ENCODE measurements around the gene ATRIP.

ATRIP gene

GRCh38 chr3:48501196-48501595 lies 54.7 kb downstream of the ATRIP start:
- no peak for DNase-seq (ENCODE audit: low read depth in 2 of 3, low spot score in 1 of 3)

- no peak for DNase-seq (ENCODE audit: low read depth in 2 of 3, low spot score in 1 of 3)
These were observed 55.6 kb downstream of the ATRIP start for GRCh38 chr3:48502121-48502520.

DNA sequence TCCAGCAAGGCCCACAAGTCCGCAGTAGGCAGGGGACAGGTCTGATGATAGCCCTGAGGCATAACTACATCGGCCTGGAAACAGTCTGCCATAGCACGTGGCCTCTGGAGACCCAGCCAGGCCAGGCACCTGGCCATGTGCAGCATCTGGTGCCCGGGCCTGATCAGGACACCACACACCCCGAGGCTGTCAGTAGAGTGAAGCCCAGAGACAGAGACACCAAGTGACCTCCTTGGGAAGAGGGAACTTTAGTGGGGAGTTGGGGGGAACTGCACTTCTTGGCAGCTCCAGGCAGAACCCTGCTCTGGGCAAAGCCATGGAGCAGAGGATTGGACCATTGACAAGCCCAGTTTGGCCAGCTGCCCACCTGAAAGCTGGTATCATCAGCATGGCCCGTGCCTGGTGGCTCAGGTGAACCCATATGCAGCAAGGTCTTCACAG lies 56.2 kb downstream of the ATRIP start:
- no peak for DNase-seq (ENCODE audit: low read depth in 2 of 3, low spot score in 1 of 3)

DNA sequence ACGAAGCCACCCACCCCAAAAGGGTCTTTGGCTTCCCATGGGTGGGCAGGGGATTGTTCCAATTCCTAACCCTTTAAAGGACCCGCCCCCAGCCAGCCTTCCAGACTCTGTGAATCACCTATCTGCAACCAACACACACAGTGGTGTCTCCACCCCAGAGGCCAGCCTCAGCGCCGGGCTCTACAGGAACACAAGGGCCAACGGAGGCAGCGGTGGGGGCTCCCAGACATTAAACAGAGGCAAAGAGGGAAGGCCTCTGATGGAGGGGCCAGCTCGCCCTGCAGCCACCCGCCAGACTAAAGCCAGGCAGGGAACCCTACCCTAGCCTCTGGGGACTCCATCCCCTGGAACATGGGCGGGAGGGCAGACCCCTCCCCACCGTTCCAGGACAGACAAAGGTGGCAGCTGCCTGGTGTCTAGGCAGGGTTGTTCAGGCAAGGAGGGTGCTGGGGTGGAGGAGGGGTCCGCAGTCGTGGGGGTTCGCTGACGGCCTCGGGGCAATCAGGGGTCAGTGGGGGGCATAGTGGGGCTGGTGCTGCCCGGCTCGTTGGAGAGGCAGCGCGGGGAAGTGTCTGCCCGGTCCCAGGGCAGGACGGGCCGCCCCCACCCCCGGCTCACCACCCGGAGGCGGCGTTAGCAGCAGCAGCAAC lies 57.0 kb downstream of the ATRIP start:
- no peak for DNase-seq (ENCODE audit: low read depth in 2 of 3, low spot score in 1 of 3)

- DNase-seq (ENCODE audit: low read depth in 2 of 3, low spot score in 1 of 3) = peak in 2 of 3 donors; percentile 27 to 62
These were observed 57.8 kb downstream of the ATRIP start, which contains the start of gene SHISA5 for GRCh38 chr3:48504051-48504946. SHISA5 (minus strand) TSS chr3:48504174; CDS start chr3:48504094, 80 bp downstream.

DNA sequence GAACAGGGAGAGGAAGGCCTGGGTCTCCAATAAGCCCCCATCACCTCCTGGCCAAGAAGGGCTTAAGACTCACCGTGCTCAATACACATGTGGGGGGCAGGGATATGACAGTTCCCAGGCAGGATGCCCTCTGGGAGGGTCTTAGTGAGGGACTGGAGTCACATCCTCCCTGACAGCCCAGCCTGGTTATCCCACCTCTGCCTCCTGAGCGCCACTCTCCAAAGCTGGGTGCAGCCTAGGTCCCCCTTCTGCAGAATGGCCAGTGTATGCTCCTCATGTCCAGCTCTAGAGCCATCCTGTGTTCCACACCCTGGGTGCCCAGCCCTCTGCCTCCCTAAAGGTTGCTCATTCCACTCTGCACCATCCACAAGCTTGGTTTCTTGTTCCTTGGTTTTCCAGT lies 58.6 kb downstream of the ATRIP start:
- no peak for DNase-seq (ENCODE audit: low read depth in 2 of 3, low spot score in 1 of 3)

- DNase-seq (ENCODE audit: low read depth in 2 of 3, low spot score in 1 of 3) = no peak
These were observed 59.5 kb downstream of the ATRIP start for GRCh38 chr3:48505968-48506504.

- peak; percentile 50 to 57 (median 55) for DNase-seq (ENCODE audit: low read depth in 2 of 3, low spot score in 1 of 3)
These were observed 60.9 kb downstream of the ATRIP start for GRCh38 chr3:48507256-48508061.

DNA sequence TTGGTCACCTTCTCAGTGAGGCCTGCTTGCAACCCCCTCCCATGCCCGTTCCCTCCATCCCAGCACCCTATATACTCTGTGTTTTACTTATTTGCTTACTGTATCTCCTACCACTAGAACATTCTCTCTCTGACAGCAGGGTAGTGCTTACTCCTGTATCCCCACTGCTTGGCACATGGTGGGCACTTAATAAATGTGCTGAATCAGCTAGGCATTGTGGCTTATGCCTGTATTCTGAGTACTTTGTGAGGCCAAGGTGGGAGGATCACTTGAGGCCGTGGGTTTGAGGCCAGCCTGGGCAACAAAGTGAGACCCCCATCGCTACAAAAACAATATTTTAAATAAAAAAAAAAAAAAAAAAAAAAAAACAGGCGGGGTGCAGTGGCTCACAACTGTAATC lies 65.0 kb downstream of the ATRIP start:
- no peak for DNase-seq (ENCODE audit: low read depth in 2 of 3, low spot score in 1 of 3)

DNA sequence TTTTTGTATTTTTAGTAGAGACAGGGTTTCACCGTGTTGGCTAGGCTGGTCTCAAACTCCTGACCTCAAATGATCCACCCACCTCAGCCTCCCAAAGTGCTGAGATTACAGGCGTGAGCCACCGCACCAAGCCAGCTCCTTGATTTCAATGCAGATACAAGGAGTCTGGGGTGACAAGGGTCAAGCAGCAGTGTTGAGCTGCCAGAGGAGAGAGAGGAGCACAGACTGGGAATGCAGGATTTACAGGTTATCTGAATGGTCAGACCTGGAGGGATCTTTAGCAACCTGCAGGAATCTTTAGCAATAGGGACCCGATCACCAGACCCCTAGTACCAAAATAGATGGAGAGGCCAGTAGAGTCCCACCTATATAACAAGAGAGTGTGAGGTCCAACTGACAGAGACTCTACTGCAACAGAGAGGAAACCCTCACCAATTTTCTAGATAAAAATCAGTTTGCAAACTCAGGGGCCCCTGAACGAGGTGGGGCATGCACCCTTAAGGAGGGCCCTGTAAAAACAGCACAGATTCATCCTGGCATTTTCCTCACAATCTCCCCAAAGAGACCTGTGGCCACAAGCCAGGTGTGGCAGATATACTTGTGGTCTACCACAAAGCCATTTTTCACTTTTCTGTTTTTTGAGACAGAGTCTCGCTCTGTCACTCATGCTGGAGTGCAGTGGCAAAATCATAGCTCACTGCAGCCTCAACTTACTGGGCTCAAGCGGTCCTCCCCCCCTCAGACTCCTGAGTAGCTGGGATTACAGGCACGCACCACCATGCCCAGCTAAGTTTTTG lies 68.1 kb downstream of the ATRIP start:
- DNase-seq (ENCODE audit: low read depth in 2 of 3, low spot score in 1 of 3) = no peak

All from stimulated activated CD4-positive, alpha-beta T cell treated with anti-CD3 and anti-CD28 coated beads, Interleukin-12 subunit alpha, Interleukin-12 subunit beta, amount 100 ng/mL, for 48 hours (primary cell).